ENCODE results near the gene SAMD15.

The SAMD15 gene

DNA sequence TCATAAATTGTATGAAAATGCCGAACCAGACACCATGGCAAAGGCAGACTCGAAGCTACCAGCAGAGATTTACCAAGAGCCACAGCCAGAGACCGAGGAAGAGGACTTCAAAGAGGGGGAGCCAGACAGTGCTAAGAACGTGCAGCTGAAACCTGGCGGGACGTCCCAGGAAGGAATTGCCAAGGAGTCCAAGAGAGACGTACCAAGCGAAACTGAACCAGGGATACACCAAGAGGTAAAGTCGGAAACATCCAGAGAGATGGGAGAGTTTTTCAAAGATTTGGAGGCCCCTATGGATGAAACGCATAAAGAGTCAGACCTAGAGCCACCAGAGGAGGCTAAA is 294 bp downstream of the SAMD15 start:
- DNase-seq: no peak
- no peak overlapping the region for H3K27ac ChIP-seq (ENCODE audit: low read length)

DNA sequence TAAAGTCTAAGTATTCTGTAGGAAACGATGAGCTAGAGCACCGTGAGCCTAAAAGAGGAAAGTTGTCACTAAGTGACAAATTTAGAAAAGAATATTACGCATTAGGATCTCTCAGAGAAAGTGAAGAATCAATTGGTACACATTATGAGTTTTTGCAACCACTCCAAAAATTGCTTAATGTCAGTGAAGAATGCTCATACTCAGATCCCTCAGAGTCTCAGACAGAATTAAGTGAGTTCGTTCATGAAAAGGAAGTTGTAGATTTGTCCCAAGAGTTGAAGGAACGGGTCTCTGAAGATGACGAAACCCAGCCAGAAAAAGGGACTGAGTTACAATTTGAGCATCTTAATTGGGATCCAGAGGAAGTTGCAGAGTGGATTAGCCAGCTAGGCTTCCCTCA is 1.5 kb downstream of the SAMD15 start:
- no peak overlapping the region for H3K4me2 ChIP-seq (ENCODE audit: low read depth, low read length)
- H4K20me1 ChIP-seq (ENCODE audit: insufficient read depth, low read length): no peaks in the 10 kb centered on the region
- H3K27me3 ChIP-seq (replicated peaks; ENCODE audit: insufficient read depth, low read length): no peaks in the 10 kb centered on the region
- no peak overlapping the region for H3K4me3 ChIP-seq (ENCODE audit: low read length)
- peaks cover 10% of the 10 kb centered on the region; the same call in 1 of the 2 replicates for H3K79me2 ChIP-seq (ENCODE audit: low read length)
- DNase-seq: no peak
- no peak overlapping the region for H2AFZ ChIP-seq (ENCODE audit: low read length)
- TF ChIP-seq, protein P1, sequence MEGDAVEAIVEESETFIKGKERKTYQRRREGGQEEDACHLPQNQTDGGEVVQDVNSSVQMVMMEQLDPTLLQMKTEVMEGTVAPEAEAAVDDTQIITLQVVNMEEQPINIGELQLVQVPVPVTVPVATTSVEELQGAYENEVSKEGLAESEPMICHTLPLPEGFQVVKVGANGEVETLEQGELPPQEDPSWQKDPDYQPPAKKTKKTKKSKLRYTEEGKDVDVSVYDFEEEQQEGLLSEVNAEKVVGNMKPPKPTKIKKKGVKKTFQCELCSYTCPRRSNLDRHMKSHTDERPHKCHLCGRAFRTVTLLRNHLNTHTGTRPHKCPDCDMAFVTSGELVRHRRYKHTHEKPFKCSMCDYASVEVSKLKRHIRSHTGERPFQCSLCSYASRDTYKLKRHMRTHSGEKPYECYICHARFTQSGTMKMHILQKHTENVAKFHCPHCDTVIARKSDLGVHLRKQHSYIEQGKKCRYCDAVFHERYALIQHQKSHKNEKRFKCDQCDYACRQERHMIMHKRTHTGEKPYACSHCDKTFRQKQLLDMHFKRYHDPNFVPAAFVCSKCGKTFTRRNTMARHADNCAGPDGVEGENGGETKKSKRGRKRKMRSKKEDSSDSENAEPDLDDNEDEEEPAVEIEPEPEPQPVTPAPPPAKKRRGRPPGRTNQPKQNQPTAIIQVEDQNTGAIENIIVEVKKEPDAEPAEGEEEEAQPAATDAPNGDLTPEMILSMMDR (IDR thresholded peaks at IDR 0.05; ENCODE audit: low read length): no peak
- no peak for TF ChIP-seq EZH2phosphoT487 (IDR thresholded peaks at IDR 0.05; ENCODE audit: low read length)
- TF ChIP-seq EZH2 (optimal IDR thresholded peaks at IDR 0.05; ENCODE audit: low read depth, low read length): no peak
- H3K9ac ChIP-seq (ENCODE audit: low read length): no peak overlapping the region
- 0 out of 2 replicates have a peak, but pooled peaks cover 3% of the 10 kb centered on the region for H3K4me1 ChIP-seq (ENCODE audit: low read length)
- no peaks in the 10 kb centered on the region for H3K9me2 ChIP-seq (replicated peaks; ENCODE audit: insufficient read depth, low read length)
- H3K36me3 ChIP-seq (replicated peaks; ENCODE audit: insufficient read depth, low read length): no peaks in the 10 kb centered on the region
- no peak overlapping the region for H3K27ac ChIP-seq (ENCODE audit: low read length)
- no peaks in the 10 kb centered on the region for H3F3A ChIP-seq (ENCODE audit: insufficient read depth, low read length)
- no peaks in the 10 kb centered on the region for H3K9me3 ChIP-seq (replicated peaks; ENCODE audit: insufficient read depth, low read length)

More for the DNA sequence above, 294 bp downstream of the SAMD15 start:
- Histone ChIP-seq H2AFZ (ENCODE audit: low read length) (peak overlapping the region; percentile 78), H3K79me2 (ENCODE audit: low read length) (peaks cover 10% of the 10 kb centered on the region; the same call in 1 of the 2 replicates), H3K9ac (ENCODE audit: low read length) (peak overlapping the region; percentile 76; the same call in 1 of the 2 replicates), H3K27me3 (replicated peaks; ENCODE audit: insufficient read depth, low read length) (no peaks in the 10 kb centered on the region), H4K20me1 (ENCODE audit: insufficient read depth, low read length) (no peaks in the 10 kb centered on the region), H3F3A (ENCODE audit: insufficient read depth, low read length) (no peaks in the 10 kb centered on the region), H3K4me2 (ENCODE audit: low read depth, low read length) (peak overlapping the region; percentile 86), H3K9me3 (replicated peaks; ENCODE audit: insufficient read depth, low read length) (no peaks in the 10 kb centered on the region), H3K9me2 (replicated peaks; ENCODE audit: insufficient read depth, low read length) (no peaks in the 10 kb centered on the region), H3K4me3 (ENCODE audit: low read length) (peak overlapping the region; percentile 79), H3K36me3 (replicated peaks; ENCODE audit: insufficient read depth, low read length) (no peaks in the 10 kb centered on the region), H3K4me1 (ENCODE audit: low read length) (0 out of 2 replicates have a peak, but pooled peaks cover 3% of the 10 kb centered on the region)
- TF ChIP-seq, protein P1 (IDR thresholded peaks at IDR 0.05; ENCODE audit: low read length): no peak
- no peak for TF ChIP-seq EZH2 (optimal IDR thresholded peaks at IDR 0.05; ENCODE audit: low read depth, low read length)
- no peak for TF ChIP-seq EZH2phosphoT487 (IDR thresholded peaks at IDR 0.05; ENCODE audit: low read length)

DNA sequence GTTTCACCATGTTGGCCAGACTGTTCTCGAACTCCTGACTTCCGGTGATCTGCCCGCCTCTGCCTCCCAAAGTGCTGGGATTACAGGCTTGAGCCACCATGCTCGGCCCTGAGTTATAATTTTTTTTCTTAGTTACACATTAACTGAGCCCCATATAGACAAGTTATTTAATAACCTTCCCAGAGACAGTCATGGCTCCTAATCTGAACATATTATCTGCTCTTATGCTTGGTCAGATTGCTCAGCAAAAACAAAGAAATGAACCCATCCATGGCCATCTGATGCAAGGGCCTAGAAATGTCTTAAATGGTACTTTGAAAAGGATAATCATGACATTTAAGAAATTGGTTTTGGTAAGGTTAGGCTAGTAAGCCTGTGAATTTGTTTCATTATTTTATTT is 13.0 kb downstream of the SAMD15 start:
- H4K20me1 ChIP-seq (ENCODE audit: insufficient read depth, low read length): no peaks in the 10 kb centered on the region
- no peak overlapping the region for H2AFZ ChIP-seq (ENCODE audit: low read length)
- no peaks in the 10 kb centered on the region for H3K36me3 ChIP-seq (replicated peaks; ENCODE audit: insufficient read depth, low read length)
- no peak overlapping the region for H3K9ac ChIP-seq (ENCODE audit: low read length)
- no peaks in the 10 kb centered on the region for H3K79me2 ChIP-seq (ENCODE audit: low read length)
- TF ChIP-seq EZH2phosphoT487 (IDR thresholded peaks at IDR 0.05; ENCODE audit: low read length): no peak
- TF ChIP-seq, protein P1 (IDR thresholded peaks at IDR 0.05; ENCODE audit: low read length): no peak
- TF ChIP-seq EZH2 (optimal IDR thresholded peaks at IDR 0.05; ENCODE audit: low read depth, low read length): no peak
- H3K4me3 ChIP-seq (ENCODE audit: low read length): no peak overlapping the region
- no peak overlapping the region for H3K27ac ChIP-seq (ENCODE audit: low read length)
- no peaks in the 10 kb centered on the region for H3K27me3 ChIP-seq (replicated peaks; ENCODE audit: insufficient read depth, low read length)
- no peaks in the 10 kb centered on the region for H3K4me1 ChIP-seq (ENCODE audit: low read length)
- H3K9me3 ChIP-seq (replicated peaks; ENCODE audit: insufficient read depth, low read length): no peaks in the 10 kb centered on the region
- H3K9me2 ChIP-seq (replicated peaks; ENCODE audit: insufficient read depth, low read length): no peaks in the 10 kb centered on the region
- no peak overlapping the region for H3K4me2 ChIP-seq (ENCODE audit: low read depth, low read length)
- no peaks in the 10 kb centered on the region for H3F3A ChIP-seq (ENCODE audit: insufficient read depth, low read length)
- DNase-seq: no peak

Measured in MM.1S (cell line).